Testis (tissue), 3 donors: ENCODE data around the gene ZNF22. TPM values are rescaled to one million over a fixed set of nuclear protein-coding genes. Genes with fewer than 3 reads are reported as not detected.

Experiments
- DNase-seq: peaks from one replicate; pipeline ENCODE4 v3.0.0-alpha.2; 2019
- H3K27ac ChIP-seq, 2 donors: fragments of 200-600 bp; sonication (generic); one replicate each; pipeline ENCODE4 v1.5.1; 2019
- H3K27me3 ChIP-seq: fragments of 200-600 bp; sonication (generic); one replicate; pipeline ENCODE4 v1.5.1; 2019
- H3K36me3 ChIP-seq: fragments of 200-600 bp; sonication (generic); one replicate; pipeline ENCODE4 v1.5.1; 2017; ENCODE audit warnings: low read depth; ENCODE audit errors: missing control alignments
- H3K4me1 ChIP-seq: fragments of 200-600 bp; sonication (generic); one replicate; pipeline ENCODE4 v1.5.1; 2019
- H3K4me3 ChIP-seq, 2 donors: fragments of 200-600 bp; sonication (generic); one replicate each; pipeline ENCODE4 v1.5.1; 2017 to 2019
- H3K9me3 ChIP-seq: fragments of 200-600 bp; sonication (generic); one replicate; pipeline ENCODE4 v1.5.1; 2017
- POLR2A ChIP-seq: fragments of 450-650 bp; IDR thresholded peaks from one replicate; pipeline ENCODE4 v1.6.1; 2017; ENCODE audit warnings: antibody characterized with exemption, mild to moderate bottlenecking, moderate library complexity
- WGBS, 2 donors: methylation state at CpG; one replicate each; pipeline ENCODE4 v1.1.5; 2018; 5-methylcytosine and 5-hydroxymethylcytosine counted together
- intact Hi-C: fragments of 100-400 bp; cut with DNase I; formaldehyde crosslinking; loops from one replicate; pipeline ENCODE4 v1.15.1; 2023; ENCODE audit warnings: low total_unique reads
- polyA plus RNA-seq: library from polyadenylated mRNA; stranded (reverse); fragments of 350-450 nt; fragmentation: Illumina TruSeq; extraction: RNeasy Lipid Tissue Mini Kit (QIAGEN cat#74804); gene quantifications from one replicate; pipeline ENCODE4 v1.2.3, GENCODE V29; 2014; ENCODE audit warnings: low read depth, low replicate concordance; ENCODE audit not compliant: insufficient read depth
- total RNA-seq, 2 donors: library from RNA; depleted of rRNA; stranded (reverse); fragments of >200 nt; gene quantifications; one replicate each; pipeline ENCODE4 v1.2.3, GENCODE V29; 2016
- TF ChIP-seq, protein P1 (sequence below), 3 experiments: fragments of 450-650 bp in 2 of 3; fragments of 200-600 bp in 1 of 3; sonication (generic) in 1 of 3; IDR thresholded peaks; one replicate each; pipeline ENCODE4 v1.5.1; 2016 to 2019; ENCODE audit warnings: antibody characterized with exemption in 3 of 3, mild to moderate bottlenecking in 2 of 3, moderate library complexity in 1 of 3

Gene ZNF22
- total and polyA plus RNA-seq, 3 donors from 2014 or later: 12.6 TPM

DNA sequence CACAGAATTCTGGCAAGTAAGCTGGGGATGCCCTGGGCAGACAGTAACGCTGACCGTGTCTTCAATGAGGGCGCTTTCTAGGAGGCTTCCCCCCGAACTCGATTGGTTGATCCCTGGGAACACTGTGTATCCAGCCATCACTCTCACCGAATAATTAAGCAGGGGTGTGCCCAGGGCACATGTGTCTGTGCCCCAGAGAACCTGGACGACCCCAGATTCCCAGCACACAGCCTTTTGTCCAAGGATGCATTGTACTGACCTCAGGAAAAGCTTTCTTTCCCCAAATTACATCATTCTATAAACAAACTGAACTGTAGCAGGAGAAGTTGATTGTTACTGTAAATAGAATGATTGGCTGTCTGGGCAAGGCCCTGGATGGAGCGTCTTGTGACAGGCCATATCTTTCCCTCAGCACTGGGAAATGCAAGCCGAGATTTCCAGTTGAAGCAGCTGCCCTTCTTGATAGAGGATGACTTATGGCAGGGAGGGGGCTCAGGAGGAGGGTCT is 15.5 kb upstream of the ZNF22 start:
- TF ChIP-seq, protein P1, sequence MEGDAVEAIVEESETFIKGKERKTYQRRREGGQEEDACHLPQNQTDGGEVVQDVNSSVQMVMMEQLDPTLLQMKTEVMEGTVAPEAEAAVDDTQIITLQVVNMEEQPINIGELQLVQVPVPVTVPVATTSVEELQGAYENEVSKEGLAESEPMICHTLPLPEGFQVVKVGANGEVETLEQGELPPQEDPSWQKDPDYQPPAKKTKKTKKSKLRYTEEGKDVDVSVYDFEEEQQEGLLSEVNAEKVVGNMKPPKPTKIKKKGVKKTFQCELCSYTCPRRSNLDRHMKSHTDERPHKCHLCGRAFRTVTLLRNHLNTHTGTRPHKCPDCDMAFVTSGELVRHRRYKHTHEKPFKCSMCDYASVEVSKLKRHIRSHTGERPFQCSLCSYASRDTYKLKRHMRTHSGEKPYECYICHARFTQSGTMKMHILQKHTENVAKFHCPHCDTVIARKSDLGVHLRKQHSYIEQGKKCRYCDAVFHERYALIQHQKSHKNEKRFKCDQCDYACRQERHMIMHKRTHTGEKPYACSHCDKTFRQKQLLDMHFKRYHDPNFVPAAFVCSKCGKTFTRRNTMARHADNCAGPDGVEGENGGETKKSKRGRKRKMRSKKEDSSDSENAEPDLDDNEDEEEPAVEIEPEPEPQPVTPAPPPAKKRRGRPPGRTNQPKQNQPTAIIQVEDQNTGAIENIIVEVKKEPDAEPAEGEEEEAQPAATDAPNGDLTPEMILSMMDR (IDR thresholded peaks at IDR 0.05): no peak
- no peak for TF ChIP-seq POLR2A
- no peak for DNase-seq
- Histone ChIP-seq H3K27ac (peak overlapping the region; percentile 52 to 73), H3K27me3 (no peaks in the 10 kb centered on the region), H3K36me3 (no peaks in the 10 kb centered on the region), H3K9me3 (no peaks in the 10 kb centered on the region), H3K4me1 (peaks cover 63% of the 10 kb centered on the region), H3K4me3 (no peak overlapping the region)
- WGBS, 2 donors: 69 to 72% methylated on average over 9 of the region's 9 CpGs
- intact Hi-C loops: no loop called here

GRCh38 chr10:44986179-44986578 is 14.5 kb upstream of the ZNF22 start:
- DNase-seq: no peak
- Histone ChIP-seq H3K9me3 (no peaks in the 10 kb centered on the region), H3K4me3 (no peak overlapping the region), H3K27ac (peak overlapping the region; percentile 52 to 73), H3K27me3 (no peaks in the 10 kb centered on the region), H3K36me3 (no peaks in the 10 kb centered on the region), H3K4me1 (peaks cover 61% of the 10 kb centered on the region)
- 58 to 64% methylated on average over 3 of the region's 3 CpGs for WGBS, 2 donors
- intact Hi-C loops: no loop called here
- TF ChIP-seq, protein P1 (IDR thresholded peaks at IDR 0.05): no peak
- no peak for TF ChIP-seq POLR2A

DNA sequence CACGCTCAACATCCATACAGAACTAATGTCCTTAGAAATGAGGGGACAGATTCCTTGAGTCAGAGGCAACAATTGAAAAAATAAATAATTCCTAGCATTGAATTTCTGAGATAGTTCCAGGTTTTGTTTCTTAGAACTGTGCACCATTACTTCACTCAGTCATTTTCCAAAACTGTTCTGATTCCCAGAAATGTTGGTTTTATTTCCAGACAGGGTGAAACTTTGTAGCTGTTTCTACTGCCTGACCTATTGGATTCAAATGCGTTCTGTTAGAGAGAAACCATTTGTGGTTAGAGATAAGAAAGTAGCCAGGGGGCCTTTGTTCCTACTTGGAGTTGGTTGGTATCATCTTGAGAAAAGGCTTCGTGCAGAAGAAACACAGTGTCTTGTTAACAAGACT is 14.1 kb upstream of the ZNF22 start:
- peak overlapping the region; percentile 52 to 73 for H3K27ac ChIP-seq
- TF ChIP-seq POLR2A: no peak
- TF ChIP-seq, protein P1 (IDR thresholded peaks at IDR 0.05): no peak
- peak; percentile 65 for DNase-seq
- no peaks in the 10 kb centered on the region for H3K9me3 ChIP-seq
- WGBS, 2 donors: 31 to 36% methylated on average over 3 of the region's 3 CpGs
- H3K4me3 ChIP-seq: no peak overlapping the region
- intact Hi-C loops: no loop called here
- peaks cover 61% of the 10 kb centered on the region for H3K4me1 ChIP-seq
- H3K27me3 ChIP-seq: no peaks in the 10 kb centered on the region
- H3K36me3 ChIP-seq: no peaks in the 10 kb centered on the region

GRCh38 chr10:44988957-44989585 is 11.7 kb upstream of the ZNF22 start:
- intact Hi-C loops: no loop called here
- H3K4me1 ChIP-seq: peaks cover 58% of the 10 kb centered on the region
- DNase-seq: no peak
- no peak for TF ChIP-seq POLR2A
- TF ChIP-seq, protein P1 (IDR thresholded peaks at IDR 0.05): no peak
- no peaks in the 10 kb centered on the region for H3K27me3 ChIP-seq
- no peaks in the 10 kb centered on the region for H3K9me3 ChIP-seq
- peak overlapping the region; percentile 23 to 53 for H3K27ac ChIP-seq
- H3K4me3 ChIP-seq: no peak overlapping the region
- no peaks in the 10 kb centered on the region for H3K36me3 ChIP-seq
- WGBS, 2 donors: 94 to 96% methylated on average over 10 of the region's 10 CpGs
